ENCODE results near the gene SLC10A7. TPM values are rescaled to one million over a fixed set of nuclear protein-coding genes. Genes with fewer than 3 reads are reported as not detected.

SLC10A7 gene
- total RNA-seq, 1 donor from 2014 or later, result 23.5 TPM

GRCh38 chr4:146327859-146328650, 193.7 kb downstream of the SLC10A7 start:
- H3K4me1 ChIP-seq, result no peaks in the 10 kb centered on the region
- peak in 1 of 2 donors; percentile 48 for ATAC-seq
- no peak for DNase-seq
- no peaks in the 10 kb centered on the region for H3K27me3 ChIP-seq (ENCODE audit: low read depth)
- H3K27ac ChIP-seq, result no peak overlapping the region
- TF ChIP-seq CTCF (IDR thresholded peaks at IDR 0.05), result no peak
- no peak overlapping the region for H3K4me3 ChIP-seq
- intact Hi-C loops (cut with DNase I), result no loop called here
- no peaks in the 10 kb centered on the region for H3K9me3 ChIP-seq
- no peaks in the 10 kb centered on the region for H3K36me3 ChIP-seq

- no peaks in the 10 kb centered on the region for H3K27me3 ChIP-seq (ENCODE audit: low read depth)
- H3K9me3 ChIP-seq, result no peaks in the 10 kb centered on the region
- H3K27ac ChIP-seq, result no peak overlapping the region
- DNase-seq (no peak), ATAC-seq (no peak)
- H3K4me3 ChIP-seq, result no peak overlapping the region
- H3K4me1 ChIP-seq, result no peaks in the 10 kb centered on the region
- intact Hi-C loops (cut with DNase I), result no loop called here
- no peak for TF ChIP-seq CTCF (IDR thresholded peaks at IDR 0.05)
- no peaks in the 10 kb centered on the region for H3K36me3 ChIP-seq
Observed at GRCh38 chr4:146318894-146319293, 202.8 kb downstream of the SLC10A7 start.

GRCh38 chr4:146317783-146318182, 204.0 kb downstream of the SLC10A7 start:
- Histone ChIP-seq H3K36me3 (no peaks in the 10 kb centered on the region), H3K9me3 (no peaks in the 10 kb centered on the region), H3K27ac (no peak overlapping the region), H3K4me1 (no peaks in the 10 kb centered on the region), H3K4me3 (no peak overlapping the region), H3K27me3 (ENCODE audit: low read depth) (no peaks in the 10 kb centered on the region)
- no peak for TF ChIP-seq CTCF (IDR thresholded peaks at IDR 0.05)
- DNase-seq, result no peak
- no peak for ATAC-seq
- intact Hi-C loops (cut with DNase I), result no loop called here

GRCh38 chr4:146315184-146315583, 206.6 kb downstream of the SLC10A7 start:
- ATAC-seq (no peak), DNase-seq (no peak)
- Histone ChIP-seq H3K27me3 (ENCODE audit: low read depth) (no peaks in the 10 kb centered on the region), H3K4me3 (no peak overlapping the region), H3K9me3 (no peaks in the 10 kb centered on the region), H3K36me3 (no peaks in the 10 kb centered on the region), H3K4me1 (no peaks in the 10 kb centered on the region), H3K27ac (no peak overlapping the region)
- intact Hi-C loops (cut with DNase I), result no loop called here
- no peak for TF ChIP-seq CTCF (IDR thresholded peaks at IDR 0.05)

- no peak for TF ChIP-seq CTCF (IDR thresholded peaks at IDR 0.05)
Observed at GRCh38 chr4:146311238-146311970, 210.3 kb downstream of the SLC10A7 start.

More at GRCh38 chr4:146311238-146311970, 210.3 kb downstream of the SLC10A7 start:
- Histone ChIP-seq H3K4me3 (no peak overlapping the region), H3K27ac (no peak overlapping the region), H3K4me1 (no peaks in the 10 kb centered on the region), H3K9me3 (no peaks in the 10 kb centered on the region), H3K36me3 (no peaks in the 10 kb centered on the region), H3K27me3 (ENCODE audit: low read depth) (no peaks in the 10 kb centered on the region)
- ATAC-seq (no peak), DNase-seq (no peak)
- intact Hi-C loops (cut with DNase I), result no loop called here
